ENCODE measurements around the gene OR10C1.

- no peak for TF ChIP-seq CTCF (conservative IDR thresholded peaks at IDR 0.05)
- TF ChIP-seq EZH2 (IDR thresholded peaks at IDR 0.05; ENCODE audit: low read depth): no peak
Observed at GRCh38 chr6:29483186-29483585, 44.1 kb downstream of the OR10C1 start.

Data from PC-9 (cell line).